Kidney (tissue), 14 donors: ENCODE measurements around the gene STKLD1. TPM values are rescaled to one million over a fixed set of nuclear protein-coding genes. Genes with fewer than 3 reads are reported as not detected.

Experiments
- DNase-seq, 5 donors: peaks; one replicate each; pipeline ENCODE4 v3.0.0-alpha.2; 2013 to 2020
- FAIRE-seq: peaks from 2 replicates; lab custom pipeline; 2012; peaks lifted over from hg19 to GRCh38; lab: Jason Lieb, UNC
- H3K27ac ChIP-seq, 2 donors: one replicate each; pipeline ENCODE4 v1.7.0; 2013; ENCODE audit warnings: low read depth in 2 of 2, low read length in 2 of 2, inconsistent platforms in 1 of 2
- H3K27me3 ChIP-seq: one replicate; pipeline ENCODE4 v1.7.1; 2013; ENCODE audit warnings: low read length, inconsistent platforms; ENCODE audit not compliant: control insufficient read depth, insufficient read depth
- H3K36me3 ChIP-seq, 3 donors: one replicate each; pipeline versions ENCODE4 v1.7.0 to v1.7.1; 2013; ENCODE audit warnings: low read length in 3 of 3, control low read depth in 1 of 3, inconsistent platforms in 1 of 3; ENCODE audit not compliant: insufficient read depth in 3 of 3, control insufficient read depth in 2 of 3
- H3K4me1 ChIP-seq, 3 donors: one replicate each; pipeline versions ENCODE4 v1.7.0 to v1.7.1; 2013; ENCODE audit warnings: low read length in 3 of 3, inconsistent platforms in 1 of 3, low read depth in 1 of 3; ENCODE audit not compliant: control insufficient read depth in 2 of 3, insufficient read depth in 2 of 3
- H3K4me3 ChIP-seq, 3 donors: one replicate each; pipeline versions ENCODE4 v1.7.0 to v1.8.1; 2013; ENCODE audit warnings: low read length in 3 of 3, control low read depth in 1 of 3, inconsistent platforms in 1 of 3
- H3K9ac ChIP-seq, 3 donors: one replicate each; pipeline versions ENCODE4 v1.7.0 to v1.7.1; 2013; ENCODE audit warnings: low read length in 3 of 3, control low read depth in 1 of 3, inconsistent platforms in 1 of 3
- H3K9me3 ChIP-seq, 3 donors: one replicate each; pipeline versions ENCODE4 v1.7.0 to v1.7.1; 2013; ENCODE audit warnings: low read length in 3 of 3, control low read depth in 1 of 3, inconsistent platforms in 1 of 3; ENCODE audit not compliant: control insufficient read depth in 2 of 3, insufficient read depth in 1 of 3
- CTCF ChIP-seq: IDR thresholded peaks from 3 replicates; pipeline ENCODE4 v1.5.1; 2012; ENCODE audit warnings: mild to moderate bottlenecking, moderate library complexity, borderline replicate concordance; ENCODE audit not compliant: insufficient read depth; ENCODE audit errors: extremely low read depth
- intact Hi-C: fragments of 100-400 bp; cut with DNase I; formaldehyde crosslinking; loops from one replicate; pipeline ENCODE4 v1.11.1; 2022
- polyA plus RNA-seq: library from polyadenylated mRNA; stranded (reverse); fragments of 350-450 nt; fragmentation: Illumina TruSeq; extraction: RNeasy Lipid Tissue Mini Kit (QIAGEN cat#74804); gene quantifications from one replicate; pipeline ENCODE4 v1.2.3, GENCODE V29; 2014; ENCODE audit warnings: low read depth, low replicate concordance; ENCODE audit not compliant: insufficient read depth
- total RNA-seq: library from RNA; stranded (reverse); fragmentation: NEBNext Ultra II Directional; extraction: Animal tissue kit (Norgen Biotek cat#: 25700); gene quantifications from one replicate; pipeline ENCODE4 v1.2.1, GENCODE V29; 2021
- donor health status: control.
- donor health status: control.
- donor health status: control.
- donor health status: control.
- donor health status: control.
- donor health status: DM: yes; HTN: yes; CAD: no.
- donor health status: Normal renal cell carcinoma (clear cell type).

STKLD1 gene
- total and polyA plus RNA-seq, 2 donors from 2014 or later, result 1.9 to 4.0 TPM

- TF ChIP-seq CTCF, result no peak
- intact Hi-C loops, result no loop called here
- Histone ChIP-seq H3K9ac (no peak overlapping the region), H3K4me3 (no peak overlapping the region), H3K9me3 (no peaks in the 10 kb centered on the region), H3K27me3 (no peaks in the 10 kb centered on the region), H3K4me1 (peaks cover 4 to 19% (median 5%) of the 10 kb centered on the region in 3 donors), H3K36me3 (peaks cover 8 to 39% (median 23%) of the 10 kb centered on the region in 3 donors), H3K27ac (no peak overlapping the region)
- DNase-seq (peak in 1 of 5 donors; percentile 56), FAIRE-seq (no peak)
Observed at GRCh38 chr9:133345596-133345995, 30.6 kb upstream of the STKLD1 start.

GRCh38 chr9:133346021-133346785 lies 30.0 kb upstream of the STKLD1 start:
- DNase-seq, result peak in 1 of 5 donors; percentile 75
- no peak overlapping the region for H3K27ac ChIP-seq
- H3K4me3 ChIP-seq, result peak overlapping the region in 1 of 3 donors; percentile 99
- H3K27me3 ChIP-seq, result no peaks in the 10 kb centered on the region
- peaks cover 8 to 43% (median 23%) of the 10 kb centered on the region in 3 donors for H3K36me3 ChIP-seq
- FAIRE-seq, result no peak
- H3K9me3 ChIP-seq, result no peaks in the 10 kb centered on the region
- peak overlapping the region in 1 of 3 donors; percentile 77 for H3K9ac ChIP-seq
- intact Hi-C loops, result no loop called here
- TF ChIP-seq CTCF, result no peak
- peaks cover 4 to 19% (median 5%) of the 10 kb centered on the region in 3 donors for H3K4me1 ChIP-seq

GRCh38 chr9:133347515-133347984 lies 28.6 kb upstream of the STKLD1 start:
- H3K27me3 ChIP-seq, result no peaks in the 10 kb centered on the region
- H3K9ac ChIP-seq, result peak overlapping the region in 2 of 3 donors; percentile 63 to 77
- H3K27ac ChIP-seq, result peak overlapping the region in 1 of 2 donors; percentile 96
- H3K36me3 ChIP-seq, result peaks cover 10 to 54% (median 34%) of the 10 kb centered on the region in 3 donors
- DNase-seq, result peak in 4 of 5 donors; percentile 37 to 83 (median 73)
- H3K4me3 ChIP-seq, result peak overlapping the region; percentile 56 to 99 (median 76)
- FAIRE-seq, result no peak
- peaks cover 4 to 19% (median 5%) of the 10 kb centered on the region in 3 donors for H3K4me1 ChIP-seq
- no peak for TF ChIP-seq CTCF
- H3K9me3 ChIP-seq, result no peaks in the 10 kb centered on the region
- intact Hi-C loops, result no loop called here
